IPS DF 19.7 (cell line): ENCODE results near the gene RGS19.
"Not testable (repeated sequence)": the region's sequence is repeated elsewhere in the genome, so short reads cannot be mapped to it uniquely, and the experiment has no call there.

Experiments used
- DNase-seq: peaks from one replicate; pipeline ENCODE4 v3.0.0-alpha.2; 2013; ENCODE audit warnings: low read depth, low spot score

The RGS19 gene

GRCh38 chr20:64095455-64095854 lies 16.1 kb upstream of the RGS19 start:
- DNase-seq, result no peak

- no peak for DNase-seq
These were observed 13.7 kb upstream of the RGS19 start for GRCh38 chr20:64093013-64093503.

- no peak for DNase-seq
These were observed 13.1 kb upstream of the RGS19 start for GRCh38 chr20:64092258-64093012.

GRCh38 chr20:64091770-64092169 lies 12.5 kb upstream of the RGS19 start:
- no peak for DNase-seq

GRCh38 chr20:64091340-64091739 lies 12.0 kb upstream of the RGS19 start:
- no peak for DNase-seq

GRCh38 chr20:64090165-64090564 lies 10.8 kb upstream of the RGS19 start:
- DNase-seq, result no peak

- not testable (repeated sequence) for DNase-seq
These were observed 9.3 kb upstream of the RGS19 start for GRCh38 chr20:64088586-64088985.

GRCh38 chr20:64087226-64087825 lies 8.0 kb upstream of the RGS19 start:
- DNase-seq, result not testable (repeated sequence)

GRCh38 chr20:64086801-64087200 lies 7.5 kb upstream of the RGS19 start:
- no peak for DNase-seq

GRCh38 chr20:64084685-64085152 lies 5.4 kb upstream of the RGS19 start:
- no peak for DNase-seq

GRCh38 chr20:64083804-64084684 lies 4.7 kb upstream of the RGS19 start, which contains the start of gene LKAAEAR1:
LKAAEAR1 (minus strand) TSS chr20:64084398; CDS start chr20:64084219, 179 bp downstream.
- DNase-seq, result no peak

GRCh38 chr20:64083378-64083803 lies 4.1 kb upstream of the RGS19 start:
- DNase-seq, result no peak

- no peak for DNase-seq
These were observed 3.6 kb upstream of the RGS19 start for GRCh38 chr20:64082820-64083377.

- no peak for DNase-seq
These were observed 2.9 kb upstream of the RGS19 start for GRCh38 chr20:64082126-64082731.

- no peak for DNase-seq
These were observed 2.3 kb upstream of the RGS19 start for GRCh38 chr20:64081624-64081964.

- no peak for DNase-seq
These were observed 1.7 kb upstream of the RGS19 start for GRCh38 chr20:64080813-64081623.

GRCh38 chr20:64080013-64080812 lies 895 bp upstream of the RGS19 start, which contains the start of gene OPRL1:
OPRL1 (plus strand) TSS chr20:64080082; CDS start chr20:64092721, 12,639 bp downstream.
- DNase-seq, result no peak

- no peak for DNase-seq
These were observed 415 bp downstream of the RGS19 start for GRCh38 chr20:64078934-64079272.

- DNase-seq, result no peak
These were observed 1.3 kb downstream of the RGS19 start for GRCh38 chr20:64077876-64078551.
